Subcutaneous abdominal adipose tissue (tissue), 5 donors: ENCODE measurements around the gene FAM193B.
A peak's percentile ranks its signal among the peaks of the same experiment; 100 is the strongest.

ENCODE experiments used
- H3K27ac ChIP-seq: one replicate; pipeline ENCODE4 v1.7.0; 2013; ENCODE audit warnings: low read depth, mild to moderate bottlenecking, inconsistent platforms, low read length, moderate library complexity
- H3K27me3 ChIP-seq, 5 donors: one replicate each; pipeline ENCODE4 v1.7.0; 2013; ENCODE audit warnings: low read length in 5 of 5, inconsistent platforms in 1 of 5; ENCODE audit not compliant: control insufficient read depth in 5 of 5, insufficient read depth in 4 of 5
- H3K36me3 ChIP-seq, 5 donors: one replicate each; pipeline ENCODE4 v1.7.0; 2013; ENCODE audit warnings: low read length in 5 of 5; ENCODE audit not compliant: control insufficient read depth in 5 of 5, insufficient read depth in 5 of 5
- H3K4me1 ChIP-seq, 5 donors: one replicate each; pipeline ENCODE4 v1.7.0; 2013; ENCODE audit warnings: low read length in 5 of 5, mild to moderate bottlenecking in 3 of 5, moderate library complexity in 1 of 5; ENCODE audit not compliant: control insufficient read depth in 5 of 5, insufficient read depth in 5 of 5
- H3K4me3 ChIP-seq, 5 donors: one replicate each; pipeline ENCODE4 v1.7.0; 2013; ENCODE audit warnings: low read length in 5 of 5, low read depth in 1 of 5
- H3K9ac ChIP-seq, 5 donors: one replicate each; pipeline ENCODE4 v1.7.0; 2013; ENCODE audit warnings: low read length in 5 of 5, mild to moderate bottlenecking in 4 of 5, moderate library complexity in 3 of 5
- H3K9me3 ChIP-seq, 5 donors: one replicate each; pipeline ENCODE4 v1.7.0; 2013; ENCODE audit warnings: low read length in 5 of 5; ENCODE audit not compliant: control insufficient read depth in 5 of 5
- donor health status: healthy.
- donor health status: healthy.
- donor health status: healthy.
- donor health status: healthy.
- donor health status: healthy.

Gene FAM193B

GRCh38 chr5:177554474-177555111 is at the start of gene FAM193B:
FAM193B (minus strand) TSS chr5:177554563; CDS start chr5:177554458, 105 bp downstream.
- Histone ChIP-seq H3K9me3 (no peaks in the 10 kb centered on the region), H3K4me3 (peak within 1 kb of the TSS; percentile 80 to 89 (median 86)), H3K27ac (peak within 1 kb of the TSS; percentile 80), H3K27me3 (no peaks in the 10 kb centered on the region), H3K4me1 (peaks cover 8 to 30% (median 28%) of the 10 kb centered on the region in 5 donors), H3K36me3 (peaks cover 0 to 13% (median 4%) of the 10 kb centered on the region in 5 donors), H3K9ac (peak within 1 kb of the TSS; percentile 44 to 94 (median 88))

- peaks cover 0 to 26% (median 13%) of the 10 kb centered on the region in 5 donors for H3K36me3 ChIP-seq
- peaks cover 3 to 41% (median 33%) of the 10 kb centered on the region in 5 donors for H3K4me1 ChIP-seq
- no peaks in the 10 kb centered on the region for H3K9me3 ChIP-seq
- H3K4me3 ChIP-seq = no peak overlapping the region
- no peaks in the 10 kb centered on the region for H3K27me3 ChIP-seq
- no peak overlapping the region for H3K27ac ChIP-seq
- H3K9ac ChIP-seq = no peak overlapping the region
Measured at GRCh38 chr5:177604116-177604521, 49.8 kb upstream of the FAM193B start.

- Histone ChIP-seq H3K4me3 (no peak overlapping the region), H3K27ac (no peak overlapping the region), H3K27me3 (no peaks in the 10 kb centered on the region), H3K9me3 (no peaks in the 10 kb centered on the region), H3K4me1 (peaks cover 3 to 44% (median 33%) of the 10 kb centered on the region in 5 donors), H3K36me3 (peaks cover 0 to 22% (median 12%) of the 10 kb centered on the region in 5 donors), H3K9ac (peak overlapping the region in 1 of 5 donors; percentile 10)
Measured at GRCh38 chr5:177603631-177604030, 49.3 kb upstream of the FAM193B start.

GRCh38 chr5:177602458-177602830 is 48.1 kb upstream of the FAM193B start:
- peaks cover 0 to 19% (median 12%) of the 10 kb centered on the region in 5 donors for H3K36me3 ChIP-seq
- no peaks in the 10 kb centered on the region for H3K9me3 ChIP-seq
- no peak overlapping the region for H3K4me3 ChIP-seq
- H3K9ac ChIP-seq = peak overlapping the region in 2 of 5 donors; percentile 2 to 26
- H3K4me1 ChIP-seq = peaks cover 3 to 44% (median 31%) of the 10 kb centered on the region in 5 donors
- no peak overlapping the region for H3K27ac ChIP-seq
- no peaks in the 10 kb centered on the region for H3K27me3 ChIP-seq

- H3K27ac ChIP-seq = no peak overlapping the region
- peaks cover 3 to 38% (median 26%) of the 10 kb centered on the region in 5 donors for H3K4me1 ChIP-seq
- no peaks in the 10 kb centered on the region for H3K9me3 ChIP-seq
- H3K4me3 ChIP-seq = no peak overlapping the region
- peaks cover 0 to 19% (median 12%) of the 10 kb centered on the region in 5 donors for H3K36me3 ChIP-seq
- no peaks in the 10 kb centered on the region for H3K27me3 ChIP-seq
- H3K9ac ChIP-seq = peak overlapping the region in 2 of 5 donors; percentile 6 to 95
Measured at GRCh38 chr5:177601577-177602457, 47.5 kb upstream of the FAM193B start.

GRCh38 chr5:177601126-177601525 is 46.8 kb upstream of the FAM193B start:
- H3K36me3 ChIP-seq = peaks cover 0 to 19% (median 17%) of the 10 kb centered on the region in 5 donors
- peaks cover 3 to 38% (median 26%) of the 10 kb centered on the region in 5 donors for H3K4me1 ChIP-seq
- no peaks in the 10 kb centered on the region for H3K27me3 ChIP-seq
- H3K4me3 ChIP-seq = peak overlapping the region; percentile 72 to 88 (median 87)
- H3K27ac ChIP-seq = peak overlapping the region; percentile 66
- H3K9ac ChIP-seq = peak overlapping the region in 3 of 5 donors; percentile 91 to 98 (median 95)
- no peaks in the 10 kb centered on the region for H3K9me3 ChIP-seq

GRCh38 chr5:177600508-177601018 is 46.2 kb upstream of the FAM193B start:
- peak overlapping the region; percentile 66 for H3K27ac ChIP-seq
- H3K4me1 ChIP-seq = peaks cover 3 to 38% (median 26%) of the 10 kb centered on the region in 5 donors
- H3K9me3 ChIP-seq = no peaks in the 10 kb centered on the region
- no peaks in the 10 kb centered on the region for H3K27me3 ChIP-seq
- H3K36me3 ChIP-seq = peaks cover 0 to 20% (median 18%) of the 10 kb centered on the region in 5 donors
- peak overlapping the region; percentile 72 to 88 (median 87) for H3K4me3 ChIP-seq
- peak overlapping the region; percentile 54 to 98 (median 94) for H3K9ac ChIP-seq

- peaks cover 3 to 38% (median 26%) of the 10 kb centered on the region in 5 donors for H3K4me1 ChIP-seq
Measured at GRCh38 chr5:177599731-177600507, 45.6 kb upstream of the FAM193B start, which contains the start of gene B4GALT7. B4GALT7 (plus strand) TSS chr5:177600132; CDS start chr5:177600211, 79 bp downstream.

GRCh38 chr5:177598477-177598876 is 44.1 kb upstream of the FAM193B start:
- Histone ChIP-seq H3K4me3 (no peak overlapping the region), H3K27ac (no peak overlapping the region), H3K4me1 (peaks cover 3 to 44% (median 29%) of the 10 kb centered on the region in 5 donors)

More at GRCh38 chr5:177599731-177600507, 45.6 kb upstream of the FAM193B start, which contains the start of gene B4GALT7:
- Histone ChIP-seq H3K27me3 (no peaks in the 10 kb centered on the region), H3K27ac (peak within 1 kb of the TSS; percentile 66), H3K9me3 (no peaks in the 10 kb centered on the region), H3K9ac (peak within 1 kb of the TSS; percentile 78 to 98 (median 94)), H3K36me3 (peaks cover 0 to 20% (median 19%) of the 10 kb centered on the region in 5 donors), H3K4me3 (peak within 1 kb of the TSS; percentile 72 to 88 (median 87))

More at GRCh38 chr5:177598477-177598876, 44.1 kb upstream of the FAM193B start:
- no peaks in the 10 kb centered on the region for H3K9me3 ChIP-seq
- peaks cover 0 to 34% (median 33%) of the 10 kb centered on the region in 5 donors for H3K36me3 ChIP-seq
- no peaks in the 10 kb centered on the region for H3K27me3 ChIP-seq
- H3K9ac ChIP-seq = no peak overlapping the region
